Neural progenitor cell (in vitro differentiated cells): ENCODE data around the gene PRAF2. TPM values are rescaled to one million over a fixed set of nuclear protein-coding genes. Genes with fewer than 3 reads are reported as not detected.

Source experiments
- DNase-seq: peaks from one replicate; pipeline ENCODE4 v3.0.0-alpha.2; 2016; ENCODE audit warnings: low spot score
- H2AFZ ChIP-seq: fragments of 200-600 bp; sonication (generic); replicated peaks from 2 replicates; pipeline ENCODE4 v1.6.1; 2016; ENCODE audit warnings: antibody characterized with exemption
- H3F3A ChIP-seq: fragments of 200-600 bp; sonication (generic); 2 replicates; pipeline ENCODE4 v1.6.1; 2016; ENCODE audit warnings: antibody characterized with exemption, low read depth
- H3K27ac ChIP-seq: fragments of 200-600 bp; sonication (generic); 2 replicates; pipeline ENCODE4 v1.5.1; 2016; ENCODE audit warnings: mild to moderate bottlenecking
- H3K27me3 ChIP-seq: fragments of 200-600 bp; sonication (generic); 2 replicates; pipeline ENCODE4 v1.6.1; 2016; ENCODE audit warnings: mild to moderate bottlenecking, moderate library complexity
- H3K36me3 ChIP-seq: fragments of 200-600 bp; sonication (generic); 2 replicates; pipeline ENCODE4 v1.5.1; 2016
- H3K4me1 ChIP-seq: fragments of 200-600 bp; sonication (generic); 2 replicates; pipeline ENCODE4 v1.6.1; 2016; ENCODE audit warnings: mixed run types
- H3K4me2 ChIP-seq: fragments of 200-600 bp; sonication (generic); 2 replicates; pipeline ENCODE4 v1.6.1; 2016
- H3K4me3 ChIP-seq: fragments of 200-600 bp; sonication (generic); 2 replicates; pipeline ENCODE4 v1.5.1; 2016
- H3K79me2 ChIP-seq: fragments of 200-600 bp; sonication (generic); 2 replicates; pipeline ENCODE4 v1.6.1; 2016; ENCODE audit warnings: low read depth
- H3K9ac ChIP-seq: fragments of 200-600 bp; sonication (generic); 2 replicates; pipeline ENCODE4 v1.6.1; 2016
- H3K9me3 ChIP-seq: fragments of 200-600 bp; sonication (generic); 2 replicates; pipeline ENCODE4 v1.5.1; 2016; ENCODE audit warnings: low read depth
- H4K20me1 ChIP-seq: fragments of 200-600 bp; sonication (generic); 2 replicates; pipeline ENCODE4 v1.6.1; 2016; ENCODE audit warnings: low read depth
- H3K27ac Mint-ChIP-seq: 3 replicates; pipeline ENCODE4 v1.8.0; 2021; ENCODE audit warnings: mixed read lengths
- H3K27me3 Mint-ChIP-seq: 2 replicates; pipeline ENCODE4 v1.8.0; 2022; ENCODE audit warnings: low read depth, mild to moderate bottlenecking, inconsistent platforms, moderate library complexity, mixed read lengths; ENCODE audit not compliant: insufficient read depth
- H3K36me3 Mint-ChIP-seq: 3 replicates; pipeline ENCODE4 v1.8.0; 2021; ENCODE audit warnings: mixed read lengths
- H3K4me1 Mint-ChIP-seq: 3 replicates; pipeline ENCODE4 v1.8.0; 2021; ENCODE audit warnings: mixed read lengths
- H3K4me3 Mint-ChIP-seq: 3 replicates; pipeline ENCODE4 v1.8.0; 2021; ENCODE audit warnings: mild to moderate bottlenecking, moderate library complexity, mixed read lengths
- H3K9me3 Mint-ChIP-seq: 3 replicates; pipeline ENCODE4 v1.8.0; 2020; ENCODE audit warnings: mixed read lengths
- EZH2 ChIP-seq: fragments of 200-600 bp; sonication (generic); IDR thresholded peaks from 2 replicates; pipeline ENCODE4 v1.6.1; 2017; ENCODE audit warnings: antibody characterized with exemption, mild to moderate bottlenecking, moderate library complexity
- EZH2phosphoT487 ChIP-seq: fragments of 200-600 bp; sonication (generic); IDR thresholded peaks from 2 replicates; pipeline ENCODE4 v1.6.1; 2017; ENCODE audit warnings: antibody characterized with exemption
- total RNA-seq: library from RNA; depleted of rRNA; stranded (reverse); fragments of >200 nt; gene quantifications from 2 replicates; pipeline ENCODE4 v1.2.3, GENCODE V29; 2015; ENCODE audit warnings: low replicate concordance
- TF ChIP-seq, protein P1 (sequence below): fragments of 200-600 bp; sonication (generic); IDR thresholded peaks from 2 replicates; pipeline ENCODE4 v1.5.1; 2017; ENCODE audit warnings: antibody characterized with exemption, mild to moderate bottlenecking

The PRAF2 gene
- total RNA-seq, 1 donor from 2014 or later = 0.30 TPM

- peak overlapping the region; percentile 88 for H3K4me3 Mint-ChIP-seq
- peaks cover 23% of the 10 kb centered on the region for H3K9me3 Mint-ChIP-seq
- no peak for DNase-seq
- no peak overlapping the region for H3K27ac ChIP-seq
- H3K9me3 ChIP-seq = no peaks in the 10 kb centered on the region
- H3K36me3 ChIP-seq = no peaks in the 10 kb centered on the region
- no peaks in the 10 kb centered on the region for H3K79me2 ChIP-seq
- peaks cover 11% of the 10 kb centered on the region for H3K27me3 Mint-ChIP-seq
- H3K27ac Mint-ChIP-seq = peak overlapping the region; percentile 60
- no peaks in the 10 kb centered on the region for H3F3A ChIP-seq
- no peak overlapping the region for H2AFZ ChIP-seq
- no peak overlapping the region for H3K9ac ChIP-seq
- peak overlapping the region; percentile 88 for H3K4me2 ChIP-seq
- no peaks in the 10 kb centered on the region for H3K4me1 ChIP-seq
- H3K27me3 ChIP-seq = no peaks in the 10 kb centered on the region
- TF ChIP-seq EZH2 (no peak), EZH2phosphoT487 (no peak)
- TF ChIP-seq, protein P1, sequence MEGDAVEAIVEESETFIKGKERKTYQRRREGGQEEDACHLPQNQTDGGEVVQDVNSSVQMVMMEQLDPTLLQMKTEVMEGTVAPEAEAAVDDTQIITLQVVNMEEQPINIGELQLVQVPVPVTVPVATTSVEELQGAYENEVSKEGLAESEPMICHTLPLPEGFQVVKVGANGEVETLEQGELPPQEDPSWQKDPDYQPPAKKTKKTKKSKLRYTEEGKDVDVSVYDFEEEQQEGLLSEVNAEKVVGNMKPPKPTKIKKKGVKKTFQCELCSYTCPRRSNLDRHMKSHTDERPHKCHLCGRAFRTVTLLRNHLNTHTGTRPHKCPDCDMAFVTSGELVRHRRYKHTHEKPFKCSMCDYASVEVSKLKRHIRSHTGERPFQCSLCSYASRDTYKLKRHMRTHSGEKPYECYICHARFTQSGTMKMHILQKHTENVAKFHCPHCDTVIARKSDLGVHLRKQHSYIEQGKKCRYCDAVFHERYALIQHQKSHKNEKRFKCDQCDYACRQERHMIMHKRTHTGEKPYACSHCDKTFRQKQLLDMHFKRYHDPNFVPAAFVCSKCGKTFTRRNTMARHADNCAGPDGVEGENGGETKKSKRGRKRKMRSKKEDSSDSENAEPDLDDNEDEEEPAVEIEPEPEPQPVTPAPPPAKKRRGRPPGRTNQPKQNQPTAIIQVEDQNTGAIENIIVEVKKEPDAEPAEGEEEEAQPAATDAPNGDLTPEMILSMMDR = no peak
- H3K4me3 ChIP-seq = peak overlapping the region; percentile 78
- H4K20me1 ChIP-seq = no peaks in the 10 kb centered on the region
- no peaks in the 10 kb centered on the region for H3K36me3 Mint-ChIP-seq
- H3K4me1 Mint-ChIP-seq = peaks cover 8% of the 10 kb centered on the region
Measured at GRCh38 chrX:49072712-49073095, 1.1 kb downstream of the PRAF2 start.

- DNase-seq = no peak
- no peak overlapping the region for H3K9ac ChIP-seq
- TF ChIP-seq EZH2phosphoT487 = no peak
- no peak for TF ChIP-seq EZH2
- TF ChIP-seq, protein P1 = no peak
Measured at GRCh38 chrX:49071877-49072711, 1.7 kb downstream of the PRAF2 start.

DNA sequence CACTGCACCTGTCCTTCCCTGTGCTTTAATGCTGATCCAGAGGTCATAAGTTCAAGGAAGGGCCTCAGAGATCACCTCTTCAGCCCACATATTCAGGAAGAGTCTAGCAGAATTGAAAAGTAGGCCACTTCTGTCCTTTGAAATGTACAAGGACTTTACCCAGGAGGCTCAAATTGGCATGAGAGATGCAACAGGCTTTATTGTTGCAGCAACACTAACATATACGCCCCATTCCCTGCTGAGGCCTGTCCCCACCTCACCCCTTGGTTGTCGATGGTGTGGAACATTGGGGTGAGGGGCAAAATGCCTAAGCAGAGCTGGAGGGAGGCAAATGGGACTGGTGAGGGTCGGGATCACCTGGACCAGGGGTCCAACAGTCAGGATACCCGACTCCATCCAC is 2.8 kb downstream of the PRAF2 start:
- H3K9me3 ChIP-seq = no peaks in the 10 kb centered on the region
- H3K9me3 Mint-ChIP-seq = peaks cover 24% of the 10 kb centered on the region
- DNase-seq = no peak
- H3K27me3 Mint-ChIP-seq = peaks cover 11% of the 10 kb centered on the region
- H3K4me1 Mint-ChIP-seq = peaks cover 8% of the 10 kb centered on the region
- no peak overlapping the region for H3K27ac Mint-ChIP-seq
- no peak overlapping the region for H3K4me2 ChIP-seq
- no peaks in the 10 kb centered on the region for H3K36me3 ChIP-seq
- H2AFZ ChIP-seq = no peak overlapping the region
- no peaks in the 10 kb centered on the region for H3K27me3 ChIP-seq
- no peaks in the 10 kb centered on the region for H3F3A ChIP-seq
- H3K36me3 Mint-ChIP-seq = no peaks in the 10 kb centered on the region
- no peaks in the 10 kb centered on the region for H3K4me1 ChIP-seq
- no peaks in the 10 kb centered on the region for H4K20me1 ChIP-seq
- H3K4me3 ChIP-seq = no peak overlapping the region
- H3K27ac ChIP-seq = no peak overlapping the region
- H3K4me3 Mint-ChIP-seq = no peak overlapping the region
- no peaks in the 10 kb centered on the region for H3K79me2 ChIP-seq
- H3K9ac ChIP-seq = no peak overlapping the region
- no peak for TF ChIP-seq EZH2phosphoT487
- no peak for TF ChIP-seq EZH2
- TF ChIP-seq, protein P1 = no peak

More at GRCh38 chrX:49071877-49072711, 1.7 kb downstream of the PRAF2 start:
- Histone ChIP-seq H3K36me3 (no peaks in the 10 kb centered on the region), H3K4me2 (peak overlapping the region; percentile 88), H3F3A (no peaks in the 10 kb centered on the region), H2AFZ (no peak overlapping the region), H3K27me3 (no peaks in the 10 kb centered on the region), H3K4me1 (no peaks in the 10 kb centered on the region), H3K4me3 (no peak overlapping the region), H3K9me3 (no peaks in the 10 kb centered on the region), H3K79me2 (no peaks in the 10 kb centered on the region), H3K27ac (no peak overlapping the region), H4K20me1 (no peaks in the 10 kb centered on the region)
- peak overlapping the region; percentile 88 for H3K4me3 Mint-ChIP-seq
- H3K27ac Mint-ChIP-seq = no peak overlapping the region
- no peaks in the 10 kb centered on the region for H3K36me3 Mint-ChIP-seq
- H3K9me3 Mint-ChIP-seq = peaks cover 23% of the 10 kb centered on the region
- peaks cover 8% of the 10 kb centered on the region for H3K4me1 Mint-ChIP-seq
- peaks cover 11% of the 10 kb centered on the region for H3K27me3 Mint-ChIP-seq
